GM23338 (cell line): ENCODE data around the gene TNNI2. TPM values are rescaled to one million over a fixed set of nuclear protein-coding genes. Genes with fewer than 3 reads are reported as not detected.

Experiments
- ATAC-seq: fragments of 200-7000 bp; cut with Tn5 transposase; 3 replicates; pipeline ENCODE4 v1.9.1; 2020
- DNase-seq: peaks from one replicate; pipeline ENCODE4 v3.0.0-alpha.2; 2015; ENCODE audit warnings: low spot score
- H2AFZ ChIP-seq: fragments of 200-600 bp; sonication (generic); 2 replicates; pipeline ENCODE4 v1.8.0; 2016; ENCODE audit warnings: antibody characterized with exemption, mild to moderate bottlenecking, moderate library complexity
- H3F3A ChIP-seq: fragments of 200-600 bp; sonication (generic); replicated peaks from 2 replicates; pipeline ENCODE4 v1.8.0; 2017; ENCODE audit warnings: antibody characterized with exemption, mixed run types, low read depth
- H3K27ac ChIP-seq: fragments of 200-600 bp; sonication (generic); 2 replicates; pipeline ENCODE4 v1.6.1; 2016; ENCODE audit warnings: low read depth
- H3K27me3 ChIP-seq: fragments of 200-600 bp; sonication (generic); 2 replicates; pipeline ENCODE4 v1.8.0; 2016; ENCODE audit warnings: mild to moderate bottlenecking, mixed run types, moderate library complexity; ENCODE audit not compliant: insufficient read depth
- H3K36me3 ChIP-seq: fragments of 200-600 bp; sonication (generic); 2 replicates; pipeline ENCODE4 v1.8.0; 2016; ENCODE audit warnings: mild to moderate bottlenecking; ENCODE audit not compliant: insufficient read depth
- H3K4me1 ChIP-seq: fragments of 200-600 bp; sonication (generic); 2 replicates; pipeline ENCODE4 v1.8.0; 2016; ENCODE audit warnings: mild to moderate bottlenecking, moderate library complexity; ENCODE audit not compliant: insufficient read depth
- H3K4me2 ChIP-seq: fragments of 200-600 bp; sonication (generic); 2 replicates; pipeline ENCODE4 v1.7.1; 2017; ENCODE audit warnings: mixed run types
- H3K4me3 ChIP-seq: fragments of 200-600 bp; sonication (generic); 2 replicates; pipeline ENCODE4 v1.6.1; 2016; ENCODE audit warnings: mixed run types
- H3K79me2 ChIP-seq: fragments of 200-600 bp; sonication (generic); replicated peaks from 2 replicates; pipeline ENCODE4 v1.8.0; 2017; ENCODE audit warnings: mild to moderate bottlenecking; ENCODE audit not compliant: insufficient read depth
- H3K9me2 ChIP-seq: fragments of 200-600 bp; sonication (generic); 2 replicates; pipeline ENCODE4 v1.8.0; 2017; ENCODE audit not compliant: insufficient read depth
- H4K20me1 ChIP-seq: fragments of 200-600 bp; sonication (generic); replicated peaks from 2 replicates; pipeline ENCODE4 v1.8.0; 2017; ENCODE audit warnings: mild to moderate bottlenecking; ENCODE audit not compliant: insufficient read depth
- H3K27ac Mint-ChIP-seq: 2 replicates; pipeline ENCODE4 v1.8.0; 2020; ENCODE audit warnings: inconsistent platforms, mild to moderate bottlenecking, moderate library complexity, mixed read lengths
- H3K27me3 Mint-ChIP-seq: 3 replicates; pipeline ENCODE4 v1.8.0; 2022; ENCODE audit warnings: low read depth, mild to moderate bottlenecking, moderate library complexity, mixed read lengths, inconsistent platforms; ENCODE audit not compliant: insufficient read depth, poor library complexity
- H3K36me3 Mint-ChIP-seq: 3 replicates; pipeline ENCODE4 v1.8.0; 2021; ENCODE audit warnings: low read depth, mild to moderate bottlenecking, inconsistent platforms, moderate library complexity, mixed read lengths
- H3K4me1 Mint-ChIP-seq: 3 replicates; pipeline ENCODE4 v1.8.0; 2020; ENCODE audit warnings: mild to moderate bottlenecking, inconsistent platforms, mixed read lengths
- H3K4me3 Mint-ChIP-seq: 3 replicates; pipeline ENCODE4 v1.8.0; 2021; ENCODE audit warnings: moderate library complexity, mild to moderate bottlenecking, inconsistent platforms, mixed read lengths
- H3K9me3 Mint-ChIP-seq: 3 replicates; pipeline ENCODE4 v1.8.0; 2020; ENCODE audit warnings: moderate library complexity, mild to moderate bottlenecking, inconsistent platforms, mixed read lengths
- CREB1 ChIP-seq: fragments of 250-450 bp; sonication (Bioruptor Pico); IDR thresholded peaks from 2 replicates; pipeline ENCODE4 v1.5.0; 2020; ENCODE audit warnings: low read depth, mild to moderate bottlenecking, moderate library complexity
- EZH2 ChIP-seq: fragments of 200-600 bp; sonication (generic); IDR thresholded peaks from one replicate; pipeline ENCODE4 v1.8.0; 2017; ENCODE audit warnings: antibody characterized with exemption, mild to moderate bottlenecking, low read depth; ENCODE audit not compliant: unreplicated experiment
- EZH2phosphoT487 ChIP-seq: fragments of 200-600 bp; sonication (generic); IDR thresholded peaks from one replicate; pipeline ENCODE4 v1.8.1; 2018; ENCODE audit warnings: antibody characterized with exemption; ENCODE audit not compliant: unreplicated experiment
- JUNB ChIP-seq: IDR thresholded peaks from one replicate; pipeline ENCODE4 v1.6.1; 2016; ENCODE audit warnings: antibody characterized with exemption; ENCODE audit not compliant: unreplicated experiment
- NANOG ChIP-seq: IDR thresholded peaks from 2 replicates; pipeline ENCODE4 v1.6.1; 2016; ENCODE audit warnings: antibody characterized with exemption, borderline replicate concordance
- POLR2AphosphoS5 ChIP-seq: IDR thresholded peaks from 2 replicates; pipeline ENCODE4 v1.6.1; 2016; ENCODE audit warnings: antibody characterized with exemption, low read depth
- REST ChIP-seq: IDR thresholded peaks from one replicate; pipeline ENCODE4 v1.6.1; 2018; ENCODE audit warnings: antibody characterized with exemption; ENCODE audit not compliant: unreplicated experiment
- STAT1 ChIP-seq: IDR thresholded peaks from one replicate; pipeline ENCODE4 v1.6.1; 2016; ENCODE audit warnings: antibody characterized with exemption; ENCODE audit not compliant: unreplicated experiment
- ZNF114 ChIP-seq: fragments of 250-450 bp; sonication (Bioruptor Pico); IDR thresholded peaks from 2 replicates; pipeline ENCODE4 v1.5.0; 2020; ENCODE audit warnings: mild to moderate bottlenecking, moderate library complexity
- ZNF331 ChIP-seq: fragments of 250-450 bp; sonication (Bioruptor Pico); IDR thresholded peaks from 2 replicates; pipeline ENCODE4 v1.5.0; 2020; ENCODE audit warnings: low read depth, mild to moderate bottlenecking, moderate library complexity
- ZNF462 ChIP-seq: fragments of 250-450 bp; sonication (Bioruptor Pico); IDR thresholded peaks from 2 replicates; pipeline ENCODE4 v1.5.0; 2020; ENCODE audit warnings: mild to moderate bottlenecking, moderate library complexity
- polyA plus RNA-seq: library from polyadenylated mRNA; unstranded; fragments of >200 nt; fragmentation: Nextera tagmentation; extraction: Ambion mirVana; gene quantifications from 2 replicates; pipeline ENCODE4 v1.2.1, GENCODE V29; 2016
- total RNA-seq: library from RNA; depleted of rRNA; stranded (reverse); fragments of >200 nt; shearing (Covaris generic); gene quantifications from 2 replicates; pipeline ENCODE4 v1.2.3, GENCODE V29; 2014
- TF ChIP-seq, protein P1 (sequence below), 2 experiments: fragments of 200-600 bp in 1 of 2; sonication (generic) in 1 of 2; conservative IDR thresholded peaks; 2 replicates each; pipeline versions ENCODE4 v1.5.1 to v1.6.1; 2016 to 2017; ENCODE audit warnings: antibody characterized with exemption in 2 of 2, low read depth in 2 of 2, mild to moderate bottlenecking in 2 of 2, moderate library complexity in 1 of 2
- TF ChIP-seq, protein P2 (sequence below): IDR thresholded peaks from 2 replicates; pipeline ENCODE4 v1.6.1; 2016; ENCODE audit warnings: antibody characterized with exemption

TNNI2 gene
- total and polyA plus RNA-seq, 2 experiments from 2014 or later: not detected

- Mint-ChIP-seq H3K9me3 (no peaks in the 10 kb centered on the region; the same call in 2 of the 3 replicates), H3K27me3 (peaks cover 7% of the 10 kb centered on the region), H3K27ac (no peak overlapping the region), H3K36me3 (no peaks in the 10 kb centered on the region), H3K4me1 (no peaks in the 10 kb centered on the region), H3K4me3 (no peak overlapping the region)
- Histone ChIP-seq H3F3A (no peaks in the 10 kb centered on the region), H3K79me2 (no peaks in the 10 kb centered on the region), H4K20me1 (no peaks in the 10 kb centered on the region), H3K9me2 (no peaks in the 10 kb centered on the region), H3K4me2 (no peak overlapping the region), H3K4me3 (no peak overlapping the region), H2AFZ (no peak overlapping the region), H3K4me1 (no peaks in the 10 kb centered on the region), H3K36me3 (no peaks in the 10 kb centered on the region), H3K27ac (no peak overlapping the region), H3K27me3 (no peaks in the 10 kb centered on the region)
- ATAC-seq (no peak), DNase-seq (no peak)
- TF ChIP-seq REST: no peak
- TF ChIP-seq, protein P1, sequence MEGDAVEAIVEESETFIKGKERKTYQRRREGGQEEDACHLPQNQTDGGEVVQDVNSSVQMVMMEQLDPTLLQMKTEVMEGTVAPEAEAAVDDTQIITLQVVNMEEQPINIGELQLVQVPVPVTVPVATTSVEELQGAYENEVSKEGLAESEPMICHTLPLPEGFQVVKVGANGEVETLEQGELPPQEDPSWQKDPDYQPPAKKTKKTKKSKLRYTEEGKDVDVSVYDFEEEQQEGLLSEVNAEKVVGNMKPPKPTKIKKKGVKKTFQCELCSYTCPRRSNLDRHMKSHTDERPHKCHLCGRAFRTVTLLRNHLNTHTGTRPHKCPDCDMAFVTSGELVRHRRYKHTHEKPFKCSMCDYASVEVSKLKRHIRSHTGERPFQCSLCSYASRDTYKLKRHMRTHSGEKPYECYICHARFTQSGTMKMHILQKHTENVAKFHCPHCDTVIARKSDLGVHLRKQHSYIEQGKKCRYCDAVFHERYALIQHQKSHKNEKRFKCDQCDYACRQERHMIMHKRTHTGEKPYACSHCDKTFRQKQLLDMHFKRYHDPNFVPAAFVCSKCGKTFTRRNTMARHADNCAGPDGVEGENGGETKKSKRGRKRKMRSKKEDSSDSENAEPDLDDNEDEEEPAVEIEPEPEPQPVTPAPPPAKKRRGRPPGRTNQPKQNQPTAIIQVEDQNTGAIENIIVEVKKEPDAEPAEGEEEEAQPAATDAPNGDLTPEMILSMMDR (conservative IDR thresholded peaks at IDR 0.05; ENCODE audit: low read depth in 2 of 2): no peak
- no peak for TF ChIP-seq CREB1
- TF ChIP-seq, protein P2, sequence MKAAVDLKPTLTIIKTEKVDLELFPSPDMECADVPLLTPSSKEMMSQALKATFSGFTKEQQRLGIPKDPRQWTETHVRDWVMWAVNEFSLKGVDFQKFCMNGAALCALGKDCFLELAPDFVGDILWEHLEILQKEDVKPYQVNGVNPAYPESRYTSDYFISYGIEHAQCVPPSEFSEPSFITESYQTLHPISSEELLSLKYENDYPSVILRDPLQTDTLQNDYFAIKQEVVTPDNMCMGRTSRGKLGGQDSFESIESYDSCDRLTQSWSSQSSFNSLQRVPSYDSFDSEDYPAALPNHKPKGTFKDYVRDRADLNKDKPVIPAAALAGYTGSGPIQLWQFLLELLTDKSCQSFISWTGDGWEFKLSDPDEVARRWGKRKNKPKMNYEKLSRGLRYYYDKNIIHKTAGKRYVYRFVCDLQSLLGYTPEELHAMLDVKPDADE: no peak
- TF ChIP-seq ZNF462 (CRISPR knock-in tag): no peak
- no peak for TF ChIP-seq ZNF331 (CRISPR knock-in tag)
- TF ChIP-seq POLR2AphosphoS5: no peak
- no peak for TF ChIP-seq NANOG
- TF ChIP-seq EZH2phosphoT487: no peak
- TF ChIP-seq JUNB: no peak
- TF ChIP-seq ZNF114 (CRISPR knock-in tag): no peak
- TF ChIP-seq EZH2: no peak
- TF ChIP-seq STAT1: no peak
Measured at GRCh38 chr11:1844221-1845094, 5.7 kb downstream of the TNNI2 start.
